Fibroblast of gingiva (primary cell): ENCODE data around the gene NOTCH2.
A peak's percentile ranks its signal among the peaks of the same experiment; 100 is the strongest.
"Not testable (repeated sequence)": the region's sequence is repeated elsewhere in the genome, so short reads cannot be mapped to it uniquely, and the experiment has no call there.

Experiments used
- DNase-seq: peaks from one replicate; pipeline ENCODE4 v3.0.0-alpha.2; 2011; ENCODE audit warnings: low read depth

NOTCH2 gene

DNA sequence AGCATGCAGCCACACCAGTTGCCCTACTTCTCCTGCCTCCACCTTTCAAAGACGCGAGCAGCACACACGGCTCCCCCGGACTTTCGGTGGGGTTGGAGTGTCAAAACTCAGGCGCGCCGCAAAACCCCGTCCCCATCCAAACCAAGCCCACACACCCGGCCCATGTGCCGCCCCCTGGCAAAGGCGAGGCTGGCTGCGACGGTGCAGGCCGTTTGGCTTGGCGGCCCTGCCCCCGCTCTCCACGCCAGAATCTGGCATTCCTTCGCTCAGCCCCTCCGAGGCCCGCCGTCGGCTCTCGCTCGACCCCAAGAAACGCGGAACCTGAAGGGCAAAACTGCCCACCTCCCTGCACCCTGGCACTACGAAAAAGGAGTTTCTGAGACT, 787 bp downstream of the NOTCH2 start:
- DNase-seq = not testable (repeated sequence)

DNA sequence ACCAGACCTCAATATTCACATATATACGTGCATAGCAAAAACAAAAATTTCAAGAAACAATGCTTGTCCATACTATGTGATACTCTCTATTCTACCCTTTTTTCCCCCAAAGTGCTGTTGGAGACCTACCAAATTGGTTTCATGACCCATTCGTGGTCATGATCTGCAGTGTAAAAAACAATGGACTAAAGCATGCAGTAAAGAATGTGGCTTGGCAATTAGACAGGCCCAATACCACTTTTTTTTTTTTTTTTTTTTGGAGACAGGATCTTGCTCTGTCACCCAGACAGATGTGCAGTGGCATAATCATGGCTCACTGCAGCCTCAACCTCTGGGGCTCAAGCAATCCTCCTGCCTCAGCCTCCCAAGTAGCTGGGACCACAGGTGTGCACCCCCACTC, 21.3 kb downstream of the NOTCH2 start:
- DNase-seq = peak; percentile 1

GRCh38 chr1:120041771-120042170, 27.7 kb downstream of the NOTCH2 start:
- not testable (repeated sequence) for DNase-seq

DNA sequence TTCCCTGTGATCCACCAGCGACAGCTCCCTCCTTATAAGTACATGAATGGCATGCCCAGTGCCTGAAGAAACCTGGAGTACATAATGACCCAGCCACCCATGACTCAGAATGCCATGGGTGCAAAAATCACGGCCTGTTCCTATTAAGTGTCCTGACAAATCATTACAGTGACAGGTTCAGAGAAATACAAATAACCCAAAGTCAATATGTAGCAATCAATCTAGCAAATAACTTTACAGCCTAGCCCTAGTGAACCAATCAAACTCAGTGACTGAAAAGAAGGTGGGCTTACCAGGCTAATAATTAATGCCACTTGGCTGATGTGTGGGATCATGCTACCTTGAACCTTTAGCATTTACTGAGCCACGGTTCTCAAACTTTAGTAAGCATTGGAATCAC, 37.2 kb downstream of the NOTCH2 start:
- not testable (repeated sequence) for DNase-seq

DNA sequence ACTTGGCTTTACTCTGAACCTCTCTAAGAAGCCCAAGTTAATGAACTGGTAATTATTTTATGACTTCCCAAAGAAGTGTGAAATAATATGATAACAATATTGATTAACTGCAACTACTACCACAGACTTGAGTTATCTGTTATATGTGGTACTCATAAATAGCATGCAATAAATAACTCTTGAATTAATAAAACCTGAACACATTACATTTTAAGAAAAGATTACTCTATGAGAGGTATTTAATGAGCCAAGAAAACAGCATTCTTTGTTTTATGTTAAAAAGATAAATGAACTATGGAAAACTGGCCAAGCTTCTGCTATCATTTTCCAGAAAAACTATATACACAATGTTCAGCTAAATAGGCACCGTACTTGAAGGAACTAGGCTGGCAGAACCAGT, 45.7 kb downstream of the NOTCH2 start:
- DNase-seq = not testable (repeated sequence)

DNA sequence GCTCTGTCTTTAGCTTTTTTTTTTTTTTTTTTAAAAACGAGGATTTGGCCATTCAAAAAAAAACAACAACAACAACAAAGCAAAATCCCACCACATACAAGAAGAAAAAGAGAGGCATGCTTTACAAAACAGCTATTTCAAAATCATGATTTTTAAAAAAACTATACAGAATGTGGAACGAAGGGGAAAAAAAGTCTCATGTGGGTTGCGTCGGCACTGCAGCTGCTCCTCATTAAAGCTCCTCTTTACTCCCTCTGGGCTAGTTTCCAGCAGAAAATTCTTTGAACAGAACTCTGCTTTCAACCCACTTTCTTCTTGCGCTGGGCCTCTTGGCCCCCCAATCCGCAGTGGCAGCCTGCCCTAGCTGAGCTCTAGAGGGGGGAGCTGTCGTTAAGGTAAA, 54.5 kb downstream of the NOTCH2 start:
- DNase-seq = not testable (repeated sequence)

GRCh38 chr1:120008320-120008719, 61.1 kb downstream of the NOTCH2 start:
- DNase-seq = not testable (repeated sequence)

GRCh38 chr1:120007850-120008249, 61.6 kb downstream of the NOTCH2 start:
- not testable (repeated sequence) for DNase-seq

- not testable (repeated sequence) for DNase-seq
Observed at GRCh38 chr1:120001035-120001434, 68.4 kb downstream of the NOTCH2 start.

DNA sequence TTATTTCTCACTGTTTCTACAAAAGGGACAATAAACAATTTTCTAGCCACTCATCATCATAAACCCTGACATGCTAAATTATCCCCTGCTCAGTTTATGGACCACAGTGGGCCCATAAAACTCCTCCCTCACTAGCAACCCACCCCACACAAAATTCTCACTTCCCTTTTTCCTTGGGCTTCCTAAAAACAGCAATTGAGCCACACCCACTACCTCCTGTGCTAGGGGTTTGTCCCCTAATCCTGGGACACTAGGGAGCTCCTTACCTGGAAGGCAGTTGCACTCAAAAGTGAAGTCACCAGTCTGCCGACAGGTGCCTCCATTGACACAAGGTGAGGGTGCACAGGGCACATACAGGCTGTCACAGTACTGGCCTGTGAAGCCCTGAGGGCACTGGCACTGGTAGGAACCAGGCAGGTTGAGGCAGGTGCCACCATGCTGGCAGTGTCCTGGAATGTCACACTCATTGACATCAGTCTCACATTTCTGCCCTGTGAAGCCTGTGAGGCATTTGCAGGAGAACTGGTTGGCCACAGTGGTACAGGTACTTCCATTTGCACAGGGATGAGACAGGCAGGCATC, 72.6 kb downstream of the NOTCH2 start:
- DNase-seq = not testable (repeated sequence)

DNA sequence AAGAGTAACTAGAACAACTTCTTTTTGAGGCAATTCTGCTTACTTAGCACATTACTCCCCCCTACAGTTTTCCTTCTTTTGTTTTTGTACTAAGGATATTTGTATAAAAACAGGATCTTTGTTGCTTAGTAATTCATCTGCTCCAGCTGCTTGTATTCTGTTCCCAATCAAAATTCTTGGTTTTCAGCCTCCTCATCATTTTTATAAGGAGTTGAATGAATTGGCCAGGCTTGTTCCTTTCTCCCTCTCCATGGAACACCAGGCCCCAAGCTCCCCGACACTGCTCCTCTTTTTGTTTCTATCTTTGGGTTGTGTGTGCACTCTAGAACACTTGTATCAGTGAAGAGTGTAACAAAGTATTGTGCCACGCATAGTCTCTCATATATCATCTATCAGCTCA, 73.5 kb downstream of the NOTCH2 start:
- DNase-seq = peak; percentile 52

DNA sequence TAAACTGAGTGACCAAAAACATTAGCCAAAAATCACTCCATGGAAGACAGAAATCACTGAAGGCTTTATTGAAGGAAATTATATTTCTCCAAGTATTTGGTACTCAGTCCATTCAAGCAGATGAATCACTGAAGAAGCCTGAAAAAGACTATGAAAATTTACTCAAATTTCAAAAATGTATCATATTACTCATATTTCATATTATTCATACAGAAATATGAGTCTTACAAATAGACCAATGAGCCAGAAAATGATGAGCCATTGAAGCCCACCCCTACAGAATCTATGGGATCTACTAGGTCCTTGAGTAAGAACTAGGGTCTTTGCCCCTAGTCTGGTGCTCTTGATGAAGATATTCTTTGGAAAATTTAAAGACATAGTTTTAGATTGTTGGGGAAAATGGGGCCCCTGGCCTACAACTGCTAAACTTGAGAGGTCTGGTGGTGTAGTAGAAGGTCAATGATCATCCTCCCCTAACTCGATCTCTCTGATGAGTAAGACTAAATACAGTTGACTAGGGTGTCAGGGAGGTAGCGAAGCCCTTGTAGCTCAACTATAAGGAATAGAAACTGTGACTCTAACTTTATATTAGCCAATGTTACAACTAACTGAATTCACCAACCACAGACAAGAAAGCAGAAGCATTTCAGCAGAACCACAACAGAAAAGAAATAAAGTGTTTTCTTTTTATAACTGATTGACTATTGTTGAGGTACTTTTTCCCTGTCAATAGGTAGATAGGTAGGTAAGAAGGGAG, 81.0 kb downstream of the NOTCH2 start:
- DNase-seq = peak; percentile 7

GRCh38 chr1:119987686-119988085, 81.8 kb downstream of the NOTCH2 start:
- no peak for DNase-seq

DNA sequence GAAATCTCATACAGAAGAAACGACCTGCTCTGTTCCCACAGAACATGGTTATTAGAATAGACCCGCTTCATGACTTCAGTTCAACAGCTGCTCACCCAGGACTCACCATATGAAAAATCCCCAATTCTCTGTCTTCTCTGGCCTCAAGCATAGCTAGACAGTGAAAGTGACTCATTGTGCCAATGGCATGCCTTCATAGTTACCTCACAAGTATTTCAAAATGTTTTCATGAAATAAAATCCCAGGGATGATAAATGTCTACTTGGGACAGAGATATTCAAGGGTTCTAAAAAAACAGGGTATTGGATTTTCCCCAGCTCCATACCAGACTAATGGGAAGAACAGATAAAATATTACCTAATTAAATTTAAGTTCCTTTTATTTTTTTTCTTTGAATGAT, 82.3 kb downstream of the NOTCH2 start:
- peak; percentile 80 for DNase-seq

DNA sequence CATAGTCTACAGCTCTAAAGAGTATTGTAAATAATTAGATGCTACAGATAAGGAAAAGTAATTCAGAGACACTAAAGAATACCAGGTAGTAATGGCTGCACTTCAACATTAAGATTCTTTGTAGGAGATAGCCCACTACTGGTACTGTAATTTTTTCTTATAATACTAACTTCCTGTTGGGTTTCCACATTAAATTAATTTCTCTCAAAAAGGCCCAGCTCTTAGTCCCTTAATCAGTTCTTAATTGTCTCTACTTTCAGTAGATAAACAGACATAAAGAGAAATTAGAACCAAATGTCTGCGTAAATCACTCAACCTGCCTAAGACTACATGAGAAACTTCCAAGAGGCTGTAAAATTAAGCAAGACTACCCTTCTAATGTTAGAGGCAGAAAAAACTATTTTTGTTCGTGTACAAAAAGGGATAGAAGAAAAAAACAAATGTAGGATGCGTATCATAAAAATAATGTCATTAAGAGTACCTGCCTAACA, 83.4 kb downstream of the NOTCH2 start:
- DNase-seq = no peak

DNA sequence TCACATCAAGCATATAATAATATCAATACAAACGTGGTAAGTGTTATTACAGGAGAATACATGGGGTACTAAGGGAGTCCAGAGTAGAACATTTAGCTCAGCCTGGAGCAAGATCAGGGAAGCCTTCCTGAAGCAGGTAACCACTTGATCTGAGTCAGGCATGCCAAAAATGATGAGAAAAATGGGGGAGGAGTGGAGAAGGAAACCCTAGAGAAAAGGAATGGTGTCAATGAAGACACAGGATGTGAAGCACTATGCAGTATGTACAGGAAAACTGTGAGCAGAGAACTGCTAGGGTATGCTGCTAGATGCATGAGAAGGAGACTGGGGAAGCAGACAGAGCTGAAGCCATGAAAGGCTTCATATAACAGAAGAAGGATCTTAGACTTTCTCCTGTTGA, 84.7 kb downstream of the NOTCH2 start:
- DNase-seq = no peak

GRCh38 chr1:119981986-119982815, 87.3 kb downstream of the NOTCH2 start:
- DNase-seq = no peak

- no peak for DNase-seq
Observed at GRCh38 chr1:119981496-119981895, 88.0 kb downstream of the NOTCH2 start.

- DNase-seq = peak; percentile 35
Observed at GRCh38 chr1:119978018-119978505, 91.4 kb downstream of the NOTCH2 start.

GRCh38 chr1:119977113-119977736, 92.2 kb downstream of the NOTCH2 start:
- not testable (repeated sequence) for DNase-seq

GRCh38 chr1:119975582-119976254, 93.7 kb downstream of the NOTCH2 start:
- peak; percentile 64 for DNase-seq
